22Rv1 (cell line): ENCODE data around the gene SPIRE1.

ENCODE experiments used
- H3K27ac ChIP-seq: fragments of 450-650 bp; 2 replicates; pipeline ENCODE4 v1.5.1; 2017
- CTCF ChIP-seq: fragments of 450-650 bp; IDR thresholded peaks from 2 replicates; pipeline ENCODE4 v1.5.1; 2017; ENCODE audit warnings: mild to moderate bottlenecking
- ZFX ChIP-seq: fragments of 450-650 bp; IDR thresholded peaks from 2 replicates; pipeline ENCODE4 v1.6.1; 2017; ENCODE audit warnings: antibody characterized with exemption, borderline replicate concordance

The SPIRE1 gene

GRCh38 chr18:12452784-12453183, 205.1 kb downstream of the SPIRE1 start:
- TF ChIP-seq CTCF (no peak), ZFX (no peak)
- no peak overlapping the region for H3K27ac ChIP-seq

- TF ChIP-seq ZFX (no peak), CTCF (no peak)
- no peak overlapping the region for H3K27ac ChIP-seq
These were observed 206.5 kb downstream of the SPIRE1 start for GRCh38 chr18:12451428-12451827.

GRCh38 chr18:12449051-12449785, 208.7 kb downstream of the SPIRE1 start:
- H3K27ac ChIP-seq, result no peak overlapping the region
- TF ChIP-seq CTCF, result no peak

- TF ChIP-seq ZFX (no peak), CTCF (no peak)
- H3K27ac ChIP-seq, result no peak overlapping the region
These were observed 212.4 kb downstream of the SPIRE1 start for GRCh38 chr18:12445554-12445953.

GRCh38 chr18:12443551-12443950, 214.4 kb downstream of the SPIRE1 start:
- TF ChIP-seq CTCF (no peak), ZFX (no peak)
- H3K27ac ChIP-seq, result no peak overlapping the region

GRCh38 chr18:12442946-12443345, 215.0 kb downstream of the SPIRE1 start:
- H3K27ac ChIP-seq, result no peak overlapping the region
- TF ChIP-seq ZFX (no peak), CTCF (no peak)

GRCh38 chr18:12441475-12442034, 216.4 kb downstream of the SPIRE1 start:
- no peak overlapping the region for H3K27ac ChIP-seq
- TF ChIP-seq ZFX, result no peak
- no peak for TF ChIP-seq CTCF
